Endothelial cell of umbilical vein (primary cell): ENCODE data around the gene NAA20. TPM values are rescaled to one million over a fixed set of nuclear protein-coding genes. Genes with fewer than 3 reads are reported as not detected.

Experiments
- BruUV-seq: library from RNA; stranded (reverse); fragments of 400-500 nt; replicated peaks from 2 replicates; lab custom pipeline; 2021; lab: Mats Ljungman, UMichigan
- CTCF ChIA-PET: fragments of 300-600, 350-600 bp; sonication (Branson Sonifier 250); formaldehyde crosslinking; loops from one replicate; lab custom pipeline; 2021; ENCODE audit warnings: antibody characterized with exemption, inconsistent platforms; lab: Charles Lee
- POLR2A ChIA-PET: fragments of 300-600, 350-600 bp; sonication (Branson Sonifier 250); formaldehyde crosslinking; loops from one replicate; lab custom pipeline; 2021; ENCODE audit warnings: antibody characterized with exemption, inconsistent platforms; lab: Charles Lee
- DNase-seq: peaks from one replicate; pipeline ENCODE4 v3.0.0-alpha.2; 2011; ENCODE audit warnings: low read depth, low spot score
- FAIRE-seq: peaks from 2 replicates; lab custom pipeline; 2011; peaks lifted over from hg19 to GRCh38; lab: Jason Lieb, UNC
- H2AFZ ChIP-seq: 2 replicates; pipeline ENCODE4 v1.6.0; 2012; ENCODE audit warnings: low read depth, low read length, control low read depth, inconsistent platforms
- H3K27ac ChIP-seq: 2 replicates; pipeline ENCODE4 v1.5.1; 2011; ENCODE audit warnings: low read depth, mild to moderate bottlenecking, control low read depth, low read length, moderate library complexity; ENCODE audit not compliant: insufficient read depth
- H3K27me3 ChIP-seq, 2 experiments: 2 replicates each; pipeline versions ENCODE4 v1.6.0 to v1.6.1; 2011; ENCODE audit warnings: low read length in 2 of 2, mixed read lengths in 1 of 2; ENCODE audit not compliant: control insufficient read depth in 2 of 2, insufficient read depth in 2 of 2
- H3K36me3 ChIP-seq, 2 experiments: 2 replicates in 1 of 2; 3 replicates in 1 of 2; pipeline ENCODE4 v1.5.1; 2011; ENCODE audit warnings: low read length in 2 of 2, mild to moderate bottlenecking in 1 of 2, moderate library complexity in 1 of 2; ENCODE audit not compliant: control insufficient read depth in 2 of 2, insufficient read depth in 2 of 2; ENCODE audit errors: extremely low read depth in 1 of 2
- H3K4me1 ChIP-seq: 3 replicates; pipeline ENCODE4 v1.5.1; 2011; ENCODE audit warnings: mild to moderate bottlenecking, low read length; ENCODE audit not compliant: control insufficient read depth, insufficient read depth; ENCODE audit errors: extremely low read depth
- H3K4me2 ChIP-seq: 2 replicates; pipeline ENCODE4 v1.6.1; 2011; ENCODE audit warnings: low read length, control low read depth, mixed read lengths; ENCODE audit not compliant: insufficient read depth
- H3K4me3 ChIP-seq, 3 experiments: fragments of 200-600 bp in 1 of 3; sonication (generic), shearing (Covaris generic) in 1 of 3; replicated peaks in 1 of 3; 2 replicates each; pipeline ENCODE4 v1.5.1; 2011 to 2016; ENCODE audit warnings: control low read depth in 3 of 3, low read length in 3 of 3, mild to moderate bottlenecking in 2 of 3, inconsistent platforms in 1 of 3, low read depth in 1 of 3, moderate library complexity in 1 of 3; ENCODE audit not compliant: insufficient read depth in 1 of 3
- H3K79me2 ChIP-seq: 2 replicates; pipeline ENCODE4 v1.6.0; 2012; ENCODE audit warnings: low read length, inconsistent platforms; ENCODE audit not compliant: control insufficient read depth, insufficient read depth
- H3K9ac ChIP-seq: replicated peaks from 2 replicates; pipeline ENCODE3; 2011; ENCODE audit warnings: low read length, control low read depth; ENCODE audit not compliant: insufficient read depth; ENCODE audit errors: extremely low read depth
- H3K9me1 ChIP-seq: replicated peaks from 3 replicates; pipeline ENCODE4 v1.6.0; 2011; ENCODE audit warnings: mild to moderate bottlenecking, low read length; ENCODE audit not compliant: control insufficient read depth, insufficient read depth; ENCODE audit errors: extremely low read depth
- H3K9me3 ChIP-seq: replicated peaks from 2 replicates; pipeline ENCODE4 v1.5.1; 2012; ENCODE audit warnings: low read length, inconsistent platforms; ENCODE audit not compliant: control insufficient read depth, insufficient read depth
- H4K20me1 ChIP-seq: replicated peaks from 2 replicates; pipeline ENCODE3; 2011; ENCODE audit warnings: mild to moderate bottlenecking, low read length; ENCODE audit not compliant: control insufficient read depth, insufficient read depth; ENCODE audit errors: extremely low read depth
- CTCF ChIP-seq, 2 donors: IDR thresholded peaks; 1 replicate in 1 of 2; 2 replicates in 1 of 2; pipeline ENCODE4 v1.5.1; 2011; ENCODE audit warnings: low read length in 2 of 2, mild to moderate bottlenecking in 2 of 2, moderate library complexity in 2 of 2, control low read depth in 1 of 2, inconsistent platforms in 1 of 2, low read depth in 1 of 2; ENCODE audit not compliant: insufficient read depth in 1 of 2; ENCODE audit errors: extremely low read depth in 1 of 2
- FOS ChIP-seq: IDR thresholded peaks from 2 replicates; pipeline ENCODE4 v1.6.1; 2011; ENCODE audit warnings: mild to moderate bottlenecking, low read length, moderate library complexity, borderline replicate concordance; ENCODE audit not compliant: insufficient read depth
- GATA2 ChIP-seq: IDR thresholded peaks from 2 replicates; pipeline ENCODE4 v1.7.0; 2011; ENCODE audit warnings: low read depth, mild to moderate bottlenecking, moderate library complexity, mixed read lengths, low read length; ENCODE audit not compliant: insufficient read length, insufficient read depth
- MAX ChIP-seq: IDR thresholded peaks from 2 replicates; pipeline ENCODE4 v1.6.1; 2011; ENCODE audit not compliant: insufficient read depth, insufficient read length
- POLR2A ChIP-seq: IDR thresholded peaks from 2 replicates; pipeline ENCODE4 v1.6.1; 2012; ENCODE audit warnings: low read depth, mild to moderate bottlenecking, control low read depth, low read length
- POLR2AphosphoS5 ChIP-seq: IDR thresholded peaks from 2 replicates; pipeline ENCODE4 v1.6.1; 2012; ENCODE audit warnings: low read depth, mild to moderate bottlenecking, control low read depth, low read length, moderate library complexity; ENCODE audit not compliant: insufficient read depth
- dilution Hi-C: fragments of 300-500 bp; cut with MboI; formaldehyde crosslinking; loops from one replicate; pipeline ENCODE4 v1.15.0; 2019; ENCODE audit warnings: low sequenced_read_pairs; ENCODE audit not compliant: extremely low pct_ligation_motif_present
- intact Hi-C: fragments of 100-400 bp; cut with micrococcal nuclease; formaldehyde crosslinking; loops from one replicate; pipeline ENCODE4 v1.10.0; 2022
- polyA plus RNA-seq, 4 experiments: library from polyadenylated mRNA; depleted of rRNA in 3 of 4; stranded (reverse) in 3 of 4; unstranded in 1 of 4; fragments of >200 nt; gene quantifications; 2 replicates each; pipeline versions ENCODE4 v1.2.1 to v1.2.3, GENCODE V29; 2011 to 2012; ENCODE audit warnings: missing spikeins in 1 of 4
- total RNA-seq: library from RNA; stranded (reverse); gene quantifications from 2 replicates; pipeline ENCODE4 v1.2.3, GENCODE V29; 2021

The NAA20 gene
- total and polyA plus RNA-seq, 2 donors (not counting 3 experiments of a cell fraction or from before 2014, with no cell fraction given): 48.6 to 77.3 TPM

- Histone ChIP-seq H3K27me3 (peaks cover 18 to 29% of the 10 kb centered on the region in 2 experiments), H3K4me1 (no peaks in the 10 kb centered on the region), H3K79me2 (no peaks in the 10 kb centered on the region), H4K20me1 (no peaks in the 10 kb centered on the region), H3K4me2 (no peak overlapping the region), H3K9me3 (no peaks in the 10 kb centered on the region), H3K36me3 (no peaks in the 10 kb centered on the region), H3K4me3 (no peak overlapping the region), H3K9ac (no peak overlapping the region), H3K9me1 (no peaks in the 10 kb centered on the region), H3K27ac (no peak overlapping the region), H2AFZ (no peak overlapping the region)
- intact Hi-C loops: no loop called here
- BruUV-seq: no TSS peak
- dilution Hi-C loops: no loop called here
- TF ChIP-seq FOS (no peak), POLR2A (no peak), MAX (no peak), POLR2AphosphoS5 (no peak), GATA2 (no peak), CTCF (IDR thresholded peaks at IDR 0.05; ENCODE audit: extremely low read depth in 1 of 2, insufficient read depth in 1 of 2, low read depth in 1 of 2, low read length in 2 of 2) (no peak)
- DNase-seq: no peak
- FAIRE-seq: no peak
- ChIA-PET POLR2A (no interaction called here), CTCF (no interaction called here)
Measured at GRCh38 chr20:20078041-20078440, 60.9 kb downstream of the NAA20 start.
